Measurements from ENCODE around the gene AMELX.

AMELX gene

DNA sequence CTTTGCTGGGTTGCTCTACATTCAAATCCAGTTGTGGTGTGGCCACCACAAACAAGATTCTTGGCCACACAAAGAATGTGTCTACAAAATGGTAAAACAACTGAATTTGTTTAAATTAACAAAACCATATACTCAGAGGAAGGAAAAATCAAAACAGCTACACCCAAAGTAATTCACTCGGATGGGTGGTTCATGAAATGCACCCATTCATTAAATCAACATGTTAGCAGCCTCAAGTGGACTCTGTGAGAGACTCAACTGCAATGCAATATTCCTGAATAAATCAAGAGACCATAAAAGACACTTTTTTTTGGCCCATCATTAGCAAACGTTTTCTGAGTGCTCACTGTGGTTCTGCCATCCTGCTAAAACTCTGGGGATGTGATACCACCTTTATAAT, 11.2 kb upstream of the AMELX start:
- no peak overlapping the region for H3K14ac ChIP-seq (ENCODE audit: low read length)
- H3K9ac ChIP-seq (ENCODE audit: low read depth, low read length, poor library complexity) = no peak overlapping the region
- no peak overlapping the region for H3K4me2 ChIP-seq (ENCODE audit: insufficient read depth, low read length, poor library complexity, severe bottlenecking)
- no peak overlapping the region for H3K23ac ChIP-seq (ENCODE audit: low read depth, low read length, poor library complexity)
- H2BK12ac ChIP-seq (ENCODE audit: low read length) = no peak overlapping the region
- no peak overlapping the region for H3K27ac ChIP-seq (replicated peaks; ENCODE audit: low read length)
- H2BK5ac ChIP-seq (ENCODE audit: low read length) = no peak overlapping the region
- H3K36me3 ChIP-seq (replicated peaks in 1 of 2; ENCODE audit: control insufficient read depth in 2 of 2, insufficient read depth in 2 of 2, low read length in 2 of 2) = no peaks in the 10 kb centered on the region
- H2AK5ac ChIP-seq (ENCODE audit: low read depth, low read length) = no peak overlapping the region
- H3K79me1 ChIP-seq (ENCODE audit: low read depth, low read length) = no peaks in the 10 kb centered on the region
- no peak for DNase-seq (ENCODE audit: low spot score)
- H3K4me1 ChIP-seq (ENCODE audit: control insufficient read depth in 2 of 2, insufficient read depth in 1 of 2, low read depth in 1 of 2, low read length in 2 of 2) = no peaks in the 10 kb centered on the region
- H4K8ac ChIP-seq (ENCODE audit: low read depth, low read length) = no peak overlapping the region
- no peaks in the 10 kb centered on the region for H3K27me3 ChIP-seq (ENCODE audit: control insufficient read depth in 3 of 3, insufficient read depth in 3 of 3, low read depth in 1 of 3, low read length in 3 of 3)
- H3K9me3 ChIP-seq (replicated peaks in 1 of 2; ENCODE audit: control insufficient read depth in 2 of 2, insufficient read depth in 1 of 2, low read depth in 1 of 2, low read length in 2 of 2) = no peaks in the 10 kb centered on the region
- H3K18ac ChIP-seq (ENCODE audit: low read length) = no peak overlapping the region
- no peak overlapping the region for H4K91ac ChIP-seq (ENCODE audit: low read depth, low read length, poor library complexity)
- H3K4ac ChIP-seq (ENCODE audit: low read length) = no peak overlapping the region
- no peak overlapping the region for H3K4me3 ChIP-seq (ENCODE audit: low read length in 2 of 2)
- H2AFZ ChIP-seq (ENCODE audit: low read length) = no peak overlapping the region
- no peak overlapping the region for H2BK15ac ChIP-seq (ENCODE audit: low read length)
- WGBS, 2 donors (ENCODE audit: extremely low coverage in 2 of 2, insufficient read length in 2 of 2, insufficient replicate concordance in 1 of 2) = no CpG with 5 or more reads among the region's 2 CpGs
- H2BK120ac ChIP-seq (ENCODE audit: low read depth, low read length) = no peak overlapping the region

DNA sequence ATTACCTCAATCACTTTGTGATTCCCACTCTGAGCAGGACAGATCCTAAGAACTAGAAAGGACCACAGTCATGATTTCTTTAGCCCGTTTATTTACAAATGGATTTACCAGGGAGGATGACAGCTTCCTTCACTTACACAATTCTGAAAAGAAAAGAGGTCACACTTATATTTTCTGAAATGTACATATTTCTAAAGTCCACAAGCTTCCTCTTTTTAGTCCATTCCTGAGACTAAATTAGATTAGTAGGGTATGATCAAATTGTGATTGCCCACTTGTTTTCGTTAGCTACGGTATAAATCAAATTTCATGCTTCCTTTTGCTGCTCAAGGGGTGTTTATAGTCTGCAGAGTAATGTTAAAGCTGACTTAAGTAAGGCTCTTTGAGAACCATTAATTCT, 7.6 kb upstream of the AMELX start:
- no CpG with 5 or more reads among the region's 3 CpGs for WGBS, 2 donors (ENCODE audit: extremely low coverage in 2 of 2, insufficient read length in 2 of 2, insufficient replicate concordance in 1 of 2)
- H3K14ac ChIP-seq (ENCODE audit: low read length) = no peak overlapping the region
- H3K79me1 ChIP-seq (ENCODE audit: low read depth, low read length) = no peaks in the 10 kb centered on the region

DNA sequence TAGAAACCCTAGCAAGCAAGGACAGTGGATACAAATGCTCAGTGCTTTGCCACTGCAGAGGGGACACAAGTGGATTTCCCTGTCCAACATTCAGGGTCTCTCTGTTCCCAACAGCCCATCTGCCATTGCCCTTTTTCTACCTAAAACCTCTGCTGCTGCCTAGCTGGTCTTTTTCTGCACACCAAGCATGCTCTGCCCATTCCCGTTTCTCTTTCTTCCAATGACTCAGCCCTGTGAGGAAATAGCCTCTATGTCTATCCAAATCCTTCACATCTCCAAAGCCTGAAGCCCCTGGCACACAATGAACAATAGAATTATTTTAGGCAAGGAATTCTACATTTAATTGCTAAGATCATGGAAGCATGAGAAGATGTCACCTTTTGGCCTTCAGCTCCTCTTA, 5.7 kb upstream of the AMELX start:
- Histone ChIP-seq H4K8ac (ENCODE audit: low read depth, low read length) (no peak overlapping the region), H3K4ac (ENCODE audit: low read length) (no peak overlapping the region)

More for the DNA sequence above, 7.6 kb upstream of the AMELX start:
- Histone ChIP-seq H2BK5ac (ENCODE audit: low read length) (no peak overlapping the region), H3K4me3 (ENCODE audit: low read length in 2 of 2) (no peak overlapping the region), H3K27ac (replicated peaks; ENCODE audit: low read length) (no peak overlapping the region), H3K18ac (ENCODE audit: low read length) (no peak overlapping the region), H4K91ac (ENCODE audit: low read depth, low read length, poor library complexity) (no peak overlapping the region), H3K36me3 (replicated peaks in 1 of 2; ENCODE audit: control insufficient read depth in 2 of 2, insufficient read depth in 2 of 2, low read length in 2 of 2) (no peaks in the 10 kb centered on the region), H2BK12ac (ENCODE audit: low read length) (no peak overlapping the region), H2AK5ac (ENCODE audit: low read depth, low read length) (no peak overlapping the region), H3K4me2 (ENCODE audit: insufficient read depth, low read length, poor library complexity, severe bottlenecking) (no peak overlapping the region), H2BK120ac (ENCODE audit: low read depth, low read length) (no peak overlapping the region), H3K27me3 (ENCODE audit: control insufficient read depth in 3 of 3, insufficient read depth in 3 of 3, low read depth in 1 of 3, low read length in 3 of 3) (no peaks in the 10 kb centered on the region), H4K8ac (ENCODE audit: low read depth, low read length) (no peak overlapping the region), H3K23ac (ENCODE audit: low read depth, low read length, poor library complexity) (no peak overlapping the region), H3K9me3 (replicated peaks in 1 of 2; ENCODE audit: control insufficient read depth in 2 of 2, insufficient read depth in 1 of 2, low read depth in 1 of 2, low read length in 2 of 2) (no peaks in the 10 kb centered on the region), H3K4ac (ENCODE audit: low read length) (no peak overlapping the region), H2AFZ (ENCODE audit: low read length) (no peak overlapping the region), H3K9ac (ENCODE audit: low read depth, low read length, poor library complexity) (no peak overlapping the region), H2BK15ac (ENCODE audit: low read length) (no peak overlapping the region), H3K4me1 (ENCODE audit: control insufficient read depth in 2 of 2, insufficient read depth in 1 of 2, low read depth in 1 of 2, low read length in 2 of 2) (no peaks in the 10 kb centered on the region)
- no peak for DNase-seq (ENCODE audit: low spot score)

DNA sequence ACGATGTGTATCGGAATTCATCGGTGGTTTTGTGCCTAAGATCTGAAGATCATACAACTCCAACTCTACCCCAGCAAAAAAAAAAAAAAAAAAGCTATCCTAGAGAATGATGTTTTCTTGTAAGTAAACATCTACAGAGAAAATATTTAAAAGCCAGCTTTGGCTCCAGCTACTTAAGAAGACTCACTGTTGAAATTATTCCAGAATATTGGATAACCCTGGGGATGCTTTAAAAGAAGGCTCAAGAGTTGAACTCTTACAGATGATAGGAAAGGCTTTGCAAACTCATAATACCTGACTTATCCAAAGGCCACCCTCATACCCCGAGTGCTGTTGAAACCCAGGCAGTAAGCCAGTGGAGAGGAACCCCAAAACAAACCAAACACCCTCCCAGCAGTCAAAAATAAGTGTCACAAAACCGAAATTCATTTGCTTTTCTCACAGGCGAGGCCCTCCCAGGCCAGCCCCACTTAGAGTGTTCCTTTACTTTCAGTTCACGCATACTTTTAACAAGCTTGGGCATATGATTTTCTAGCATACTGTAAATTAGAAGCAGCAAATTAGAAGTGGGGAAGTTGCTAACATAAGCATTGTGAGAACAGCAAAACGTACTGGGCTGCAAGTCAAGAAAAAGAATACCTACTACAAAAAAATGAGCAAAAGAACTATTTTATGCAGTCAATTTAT, 2.7 kb upstream of the AMELX start:
- Histone ChIP-seq H2BK120ac (ENCODE audit: low read depth, low read length) (no peak overlapping the region), H3K4ac (ENCODE audit: low read length) (no peak overlapping the region), H3K27me3 (ENCODE audit: control insufficient read depth in 3 of 3, insufficient read depth in 3 of 3, low read depth in 1 of 3, low read length in 3 of 3) (no peaks in the 10 kb centered on the region), H3K9me3 (replicated peaks in 1 of 2; ENCODE audit: control insufficient read depth in 2 of 2, insufficient read depth in 1 of 2, low read depth in 1 of 2, low read length in 2 of 2) (no peaks in the 10 kb centered on the region), H2BK12ac (ENCODE audit: low read length) (no peak overlapping the region), H3K79me1 (ENCODE audit: low read depth, low read length) (no peaks in the 10 kb centered on the region), H3K14ac (ENCODE audit: low read length) (no peak overlapping the region), H2BK15ac (ENCODE audit: low read length) (no peak overlapping the region), H2BK5ac (ENCODE audit: low read length) (no peak overlapping the region), H2AFZ (ENCODE audit: low read length) (no peak overlapping the region), H4K8ac (ENCODE audit: low read depth, low read length) (no peak overlapping the region), H3K4me3 (ENCODE audit: low read length in 2 of 2) (no peak overlapping the region), H3K27ac (replicated peaks; ENCODE audit: low read length) (no peak overlapping the region), H4K91ac (ENCODE audit: low read depth, low read length, poor library complexity) (no peak overlapping the region), H3K4me2 (ENCODE audit: insufficient read depth, low read length, poor library complexity, severe bottlenecking) (no peak overlapping the region), H3K18ac (ENCODE audit: low read length) (no peak overlapping the region), H2AK5ac (ENCODE audit: low read depth, low read length) (no peak overlapping the region), H3K23ac (ENCODE audit: low read depth, low read length, poor library complexity) (no peak overlapping the region), H3K9ac (ENCODE audit: low read depth, low read length, poor library complexity) (no peak overlapping the region), H3K4me1 (ENCODE audit: control insufficient read depth in 2 of 2, insufficient read depth in 1 of 2, low read depth in 1 of 2, low read length in 2 of 2) (peaks cover 0 to 3% of the 10 kb centered on the region in 2 donors), H3K36me3 (replicated peaks in 1 of 2; ENCODE audit: control insufficient read depth in 2 of 2, insufficient read depth in 2 of 2, low read length in 2 of 2) (no peaks in the 10 kb centered on the region)
- no CpG with 5 or more reads among the region's 8 CpGs for WGBS, 2 donors (ENCODE audit: extremely low coverage in 2 of 2, insufficient read length in 2 of 2, insufficient replicate concordance in 1 of 2)
- DNase-seq (ENCODE audit: low spot score) = no peak

More for the DNA sequence above, 5.7 kb upstream of the AMELX start:
- Histone ChIP-seq H2BK12ac (ENCODE audit: low read length) (no peak overlapping the region), H3K14ac (ENCODE audit: low read length) (no peak overlapping the region), H3K27ac (replicated peaks; ENCODE audit: low read length) (no peak overlapping the region), H2BK15ac (ENCODE audit: low read length) (no peak overlapping the region), H3K27me3 (ENCODE audit: control insufficient read depth in 3 of 3, insufficient read depth in 3 of 3, low read depth in 1 of 3, low read length in 3 of 3) (no peaks in the 10 kb centered on the region), H2AFZ (ENCODE audit: low read length) (no peak overlapping the region), H2BK120ac (ENCODE audit: low read depth, low read length) (no peak overlapping the region), H3K4me1 (ENCODE audit: control insufficient read depth in 2 of 2, insufficient read depth in 1 of 2, low read depth in 1 of 2, low read length in 2 of 2) (no peaks in the 10 kb centered on the region), H3K9me3 (replicated peaks in 1 of 2; ENCODE audit: control insufficient read depth in 2 of 2, insufficient read depth in 1 of 2, low read depth in 1 of 2, low read length in 2 of 2) (no peaks in the 10 kb centered on the region), H3K9ac (ENCODE audit: low read depth, low read length, poor library complexity) (no peak overlapping the region), H3K79me1 (ENCODE audit: low read depth, low read length) (no peaks in the 10 kb centered on the region), H3K36me3 (replicated peaks in 1 of 2; ENCODE audit: control insufficient read depth in 2 of 2, insufficient read depth in 2 of 2, low read length in 2 of 2) (no peaks in the 10 kb centered on the region), H4K91ac (ENCODE audit: low read depth, low read length, poor library complexity) (no peak overlapping the region), H3K4me2 (ENCODE audit: insufficient read depth, low read length, poor library complexity, severe bottlenecking) (no peak overlapping the region), H3K23ac (ENCODE audit: low read depth, low read length, poor library complexity) (no peak overlapping the region), H3K4me3 (ENCODE audit: low read length in 2 of 2) (no peak overlapping the region), H3K18ac (ENCODE audit: low read length) (no peak overlapping the region), H2BK5ac (ENCODE audit: low read length) (no peak overlapping the region), H2AK5ac (ENCODE audit: low read depth, low read length) (no peak overlapping the region)
- DNase-seq (ENCODE audit: low spot score) = no peak
- WGBS, 2 donors (ENCODE audit: extremely low coverage in 2 of 2, insufficient read length in 2 of 2, insufficient replicate concordance in 1 of 2) = no CpG with 5 or more reads among the region's 1 CpG
